UCSD-AML1 (cell line): ENCODE measurements around the gene MARK4.
"Not testable (repeated sequence)": the region's sequence is repeated elsewhere in the genome, so short reads cannot be mapped to it uniquely, and the experiment has no call there.

Experiments
- DNase-seq: peaks from one replicate; lab custom pipeline; 2025; ENCODE audit not compliant: unreplicated experiment; lab: John Stamatoyannopoulos, UW

MARK4 gene

DNA sequence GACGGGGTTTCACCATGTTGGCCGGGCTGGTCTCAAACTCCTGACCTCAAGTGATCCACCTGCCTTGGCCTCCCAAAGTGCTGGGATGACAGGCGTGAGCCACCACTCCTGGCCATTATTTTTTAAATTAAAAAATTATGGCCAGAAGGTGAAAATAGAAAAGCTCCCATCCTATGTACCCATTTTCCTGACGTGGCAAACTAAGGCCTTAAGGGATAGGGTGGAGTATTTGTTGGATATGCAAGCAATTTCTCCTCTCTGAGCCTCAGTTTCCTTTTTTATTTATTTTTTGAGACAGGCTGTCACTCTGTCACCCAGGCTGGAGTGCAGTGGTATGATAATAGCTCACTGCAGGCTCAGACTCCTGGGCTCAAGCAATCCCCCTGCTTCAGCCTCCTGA, 83.8 kb downstream of the MARK4 start:
- DNase-seq: not testable (repeated sequence)

DNA sequence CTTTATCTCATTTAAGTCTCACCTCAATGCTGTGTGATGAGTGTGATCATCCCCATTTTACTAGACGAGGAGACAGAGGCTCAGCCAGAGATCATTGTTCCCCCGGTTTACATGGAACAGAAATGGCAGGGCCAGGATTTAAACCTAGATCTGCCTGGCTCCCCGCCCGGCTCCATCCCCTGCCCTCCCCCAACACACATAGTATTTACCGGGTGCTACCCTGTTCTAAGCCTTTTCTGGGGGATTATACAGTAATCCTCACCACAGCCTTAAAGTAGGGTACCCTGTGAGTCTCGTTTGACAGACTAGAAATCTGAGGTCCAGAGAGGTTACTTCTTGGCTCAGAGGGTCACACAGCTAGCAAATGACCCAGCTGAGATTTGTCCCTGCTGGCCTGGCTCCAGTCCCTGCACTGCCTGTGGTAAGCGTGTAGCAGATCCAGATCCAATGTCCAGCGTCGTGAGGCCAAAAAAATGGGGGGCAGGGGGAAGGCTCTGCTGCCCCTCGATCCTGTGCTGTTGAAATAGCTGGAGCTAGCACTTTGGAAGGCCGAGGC, 85.7 kb downstream of the MARK4 start:
- no peak for DNase-seq

- DNase-seq: no peak
Observed at GRCh38 chr19:45339629-45340028, 88.6 kb downstream of the MARK4 start.

GRCh38 chr19:45340232-45340898, 89.3 kb downstream of the MARK4 start, which contains the start of gene KLC3:
Gene KLC3 (plus strand): TSS chr19:45340750. CDS start chr19:45345542, 4,792 bp downstream.
- DNase-seq: no peak

DNA sequence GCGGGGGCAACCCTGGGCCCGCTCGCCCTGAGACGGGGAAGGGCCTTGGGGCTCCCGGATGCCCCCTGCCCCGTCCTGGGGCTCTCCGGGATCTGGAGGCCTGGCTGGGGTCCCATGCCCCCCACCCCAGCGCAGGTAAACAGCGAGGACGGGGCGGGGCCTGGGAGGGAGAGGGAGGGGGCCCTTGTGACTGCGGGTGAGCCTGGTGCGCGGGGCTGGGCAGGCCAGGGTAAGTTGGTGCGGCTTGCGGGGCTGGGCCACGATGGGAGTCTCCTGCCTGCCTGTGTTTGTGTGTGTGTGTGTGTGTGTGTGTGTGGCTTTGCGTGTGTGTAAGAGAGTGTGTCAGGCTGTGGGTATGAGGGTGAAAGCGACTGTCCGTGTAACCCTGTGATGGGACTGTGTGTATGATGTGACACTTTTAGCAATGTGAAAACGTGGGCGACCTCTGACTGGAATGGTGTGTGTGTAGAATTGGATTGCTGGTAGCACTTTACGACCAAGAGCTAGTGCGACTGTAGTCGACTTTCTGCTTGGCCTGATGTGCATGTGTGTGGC, 89.9 kb downstream of the MARK4 start:
- no peak for DNase-seq

DNA sequence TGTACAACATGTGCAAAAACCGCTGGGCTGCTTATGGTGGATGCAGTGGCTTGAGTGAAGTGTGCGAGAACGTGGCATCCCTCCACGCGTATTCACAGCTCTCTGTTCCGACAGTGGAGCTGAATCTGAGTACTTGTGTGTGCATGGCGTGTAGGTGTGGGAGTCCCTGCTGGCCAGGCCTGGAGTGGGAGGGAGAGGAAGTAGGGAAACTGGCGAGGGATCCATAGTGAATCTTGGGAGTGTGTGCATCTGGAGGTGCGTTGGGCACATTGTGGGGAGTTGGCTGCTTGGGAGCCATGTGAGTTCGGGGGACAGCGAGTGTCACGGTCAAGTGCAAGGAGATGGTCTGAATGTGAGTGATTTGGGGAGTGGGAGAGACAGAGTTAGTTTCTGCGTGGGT, 91.8 kb downstream of the MARK4 start:
- no peak for DNase-seq

- DNase-seq: no peak
Observed at GRCh38 chr19:45344621-45345505, 93.8 kb downstream of the MARK4 start.

GRCh38 chr19:45345506-45345860, 94.4 kb downstream of the MARK4 start:
- DNase-seq: no peak

DNA sequence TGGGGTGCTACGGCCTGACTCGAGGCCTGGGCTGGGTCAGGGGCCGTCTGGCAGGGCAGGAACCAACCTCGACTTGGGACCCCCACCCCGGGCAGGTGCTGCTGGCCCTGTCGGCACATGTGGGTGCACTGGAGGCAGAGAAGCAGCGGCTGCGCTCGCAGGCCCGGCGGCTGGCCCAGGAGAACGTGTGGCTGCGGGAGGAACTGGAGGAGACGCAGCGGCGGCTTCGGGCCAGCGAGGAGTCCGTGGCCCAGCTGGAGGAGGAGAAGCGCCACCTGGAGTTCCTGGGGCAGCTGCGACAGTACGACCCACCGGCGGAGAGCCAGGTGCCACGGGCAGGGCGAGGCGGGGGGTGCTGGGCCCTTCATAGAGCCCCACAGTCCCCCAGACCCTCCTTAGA, 95.4 kb downstream of the MARK4 start:
- no peak for DNase-seq

DNA sequence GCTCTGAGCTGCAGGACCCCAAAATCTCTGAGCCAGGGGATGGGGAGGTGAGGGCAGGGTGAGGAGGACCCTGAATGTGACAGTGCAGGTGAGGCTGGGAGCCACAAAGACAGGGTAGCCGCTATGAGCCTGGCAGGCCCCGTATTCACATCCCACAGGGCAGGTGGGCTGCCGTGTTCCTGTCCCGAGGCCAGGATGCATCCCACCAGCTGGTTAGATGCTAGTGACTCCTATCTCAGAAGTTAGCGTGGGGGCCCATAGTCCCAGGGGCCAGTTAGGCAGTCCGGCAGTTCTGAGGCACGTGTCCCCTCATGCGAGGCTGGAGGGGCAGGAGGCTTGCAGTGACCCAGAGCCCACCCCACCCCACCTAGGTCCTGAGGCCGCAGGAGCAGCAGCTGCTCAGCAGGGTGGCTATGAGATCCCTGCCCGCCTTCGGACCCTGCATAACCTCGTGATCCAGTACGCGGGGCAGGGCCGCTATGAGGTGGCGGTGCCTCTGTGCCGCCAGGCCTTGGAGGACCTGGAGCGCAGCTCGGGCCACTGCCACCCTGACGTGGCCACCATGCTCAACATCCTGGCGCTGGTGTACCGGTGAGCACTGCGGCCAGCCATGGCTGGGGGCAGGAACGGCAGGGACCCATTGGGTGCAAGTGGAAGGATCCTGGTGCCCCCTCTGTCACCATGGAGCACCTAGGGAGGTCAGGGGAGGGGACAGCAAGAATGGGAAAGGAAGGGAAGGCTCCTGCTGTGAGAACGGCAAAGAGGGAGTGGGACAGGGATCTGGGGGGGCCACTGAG, 96.7 kb downstream of the MARK4 start:
- DNase-seq: no peak

DNA sequence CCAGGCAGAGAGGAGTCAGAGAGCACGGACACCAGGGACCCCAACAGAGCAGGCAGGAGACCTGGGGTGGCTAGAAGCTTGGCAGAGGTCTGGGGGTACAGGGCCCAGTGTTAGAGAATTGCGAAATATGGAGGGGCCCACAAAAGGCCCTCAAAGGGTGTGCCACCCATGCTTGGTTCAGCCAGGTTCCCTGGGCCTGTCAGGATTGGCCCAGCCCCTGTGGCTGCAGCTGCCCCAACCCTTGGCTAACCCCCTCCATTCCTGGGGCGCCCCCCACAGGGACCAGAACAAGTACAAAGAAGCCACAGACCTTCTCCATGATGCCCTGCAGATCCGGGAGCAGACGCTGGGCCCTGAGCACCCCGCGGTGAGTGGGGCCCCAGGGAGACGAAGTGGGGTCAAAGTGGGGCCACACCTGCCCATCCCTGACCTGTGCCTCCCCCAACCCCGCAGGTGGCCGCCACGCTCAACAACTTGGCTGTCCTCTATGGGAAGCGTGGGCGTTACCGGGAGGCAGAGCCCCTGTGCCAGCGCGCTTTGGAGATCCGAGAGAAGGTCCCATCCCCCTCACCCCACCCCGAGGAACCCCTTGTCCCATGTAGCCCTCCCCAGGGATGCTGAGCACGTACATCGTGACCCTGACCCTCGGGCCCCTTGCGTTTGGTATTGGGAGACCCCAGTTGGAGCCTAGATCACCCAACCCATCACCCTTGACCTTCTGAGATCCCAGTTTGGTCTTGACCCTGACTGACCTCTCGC, 97.5 kb downstream of the MARK4 start:
- no peak for DNase-seq

DNA sequence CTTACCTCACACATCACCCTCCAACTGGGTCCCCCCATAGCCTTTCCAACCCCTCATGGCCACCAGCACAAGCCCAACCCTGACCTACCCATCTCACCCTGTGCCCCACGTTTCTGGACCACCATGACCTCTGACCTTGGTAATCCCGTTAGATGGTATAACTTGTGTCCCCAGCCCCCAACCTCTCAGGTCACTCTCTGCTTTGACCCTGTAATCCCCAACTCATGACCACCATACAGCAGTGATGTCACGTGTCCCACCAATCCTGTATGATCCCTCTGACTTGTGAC, 98.0 kb downstream of the MARK4 start:
- DNase-seq: no peak

GRCh38 chr19:45349430-45349941, 98.4 kb downstream of the MARK4 start:
- no peak for DNase-seq

DNA sequence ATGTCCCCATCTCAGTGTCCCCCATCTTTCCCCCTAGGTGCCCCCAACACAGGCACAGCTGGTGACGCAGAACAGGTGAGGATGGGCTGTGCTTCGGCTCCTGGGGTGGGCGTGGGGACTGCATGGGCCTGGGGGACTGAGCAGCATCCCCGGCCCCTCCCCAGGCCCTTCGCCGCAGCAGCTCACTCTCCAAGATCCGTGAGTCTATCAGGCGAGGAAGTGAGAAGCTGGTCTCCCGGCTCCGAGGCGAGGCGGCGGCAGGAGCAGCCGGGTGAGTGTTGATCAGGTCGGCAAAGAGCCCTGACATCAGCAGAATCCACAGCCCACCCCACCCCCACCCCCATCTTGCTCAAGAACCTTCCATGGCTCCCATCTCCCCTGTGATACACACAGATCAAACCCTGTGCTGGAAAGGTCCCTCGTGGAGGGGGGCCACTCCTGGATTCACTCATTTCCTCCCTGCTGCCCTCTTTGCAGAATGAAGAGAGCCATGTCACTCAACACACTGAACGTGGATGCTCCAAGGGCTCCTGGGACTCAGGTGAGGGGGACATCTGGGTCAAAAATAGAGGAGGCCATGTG, 99.5 kb downstream of the MARK4 start:
- no peak for DNase-seq

- no peak for DNase-seq
Observed at GRCh38 chr19:45351401-45351952, 100.4 kb downstream of the MARK4 start.

DNA sequence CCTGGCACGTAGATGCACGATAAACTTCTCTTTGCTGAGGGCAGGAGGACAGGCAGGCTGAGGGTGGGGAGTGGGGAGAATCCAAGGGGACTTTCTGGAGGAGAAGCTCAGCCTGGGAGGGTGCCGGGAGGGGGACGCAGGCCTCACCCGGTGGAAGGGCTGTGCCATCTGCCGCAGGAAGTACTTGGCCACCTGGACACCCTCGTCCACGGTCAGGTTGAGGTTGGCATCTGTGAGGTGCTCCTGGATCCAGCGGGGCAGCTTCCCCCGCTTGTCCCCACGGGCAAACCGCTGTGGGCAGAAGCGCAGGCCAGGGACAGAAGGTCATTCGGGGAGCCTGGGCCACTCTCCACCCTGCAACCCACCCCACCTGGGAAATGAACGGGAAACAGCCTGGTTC, 101.0 kb downstream of the MARK4 start:
- no peak for DNase-seq

DNA sequence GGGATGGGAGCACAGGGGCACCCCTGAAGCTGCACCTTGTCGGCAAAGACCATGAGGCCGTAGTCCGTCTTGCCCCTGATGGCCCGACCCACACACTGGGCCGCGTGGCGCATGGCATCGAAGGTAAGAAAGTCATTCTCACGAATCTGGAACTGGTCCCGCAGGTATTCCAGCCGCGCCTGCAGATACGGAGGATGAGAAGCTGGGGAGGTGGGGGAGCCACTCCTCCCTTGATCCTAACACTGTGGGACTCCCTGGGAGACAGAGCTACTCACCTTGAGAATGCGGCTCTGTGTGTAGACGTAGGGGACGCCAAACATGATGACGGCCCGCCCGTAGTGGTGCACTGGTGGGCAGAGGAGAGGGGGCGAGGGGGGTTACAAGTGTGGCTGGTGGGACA, 101.4 kb downstream of the MARK4 start:
- DNase-seq: no peak

DNA sequence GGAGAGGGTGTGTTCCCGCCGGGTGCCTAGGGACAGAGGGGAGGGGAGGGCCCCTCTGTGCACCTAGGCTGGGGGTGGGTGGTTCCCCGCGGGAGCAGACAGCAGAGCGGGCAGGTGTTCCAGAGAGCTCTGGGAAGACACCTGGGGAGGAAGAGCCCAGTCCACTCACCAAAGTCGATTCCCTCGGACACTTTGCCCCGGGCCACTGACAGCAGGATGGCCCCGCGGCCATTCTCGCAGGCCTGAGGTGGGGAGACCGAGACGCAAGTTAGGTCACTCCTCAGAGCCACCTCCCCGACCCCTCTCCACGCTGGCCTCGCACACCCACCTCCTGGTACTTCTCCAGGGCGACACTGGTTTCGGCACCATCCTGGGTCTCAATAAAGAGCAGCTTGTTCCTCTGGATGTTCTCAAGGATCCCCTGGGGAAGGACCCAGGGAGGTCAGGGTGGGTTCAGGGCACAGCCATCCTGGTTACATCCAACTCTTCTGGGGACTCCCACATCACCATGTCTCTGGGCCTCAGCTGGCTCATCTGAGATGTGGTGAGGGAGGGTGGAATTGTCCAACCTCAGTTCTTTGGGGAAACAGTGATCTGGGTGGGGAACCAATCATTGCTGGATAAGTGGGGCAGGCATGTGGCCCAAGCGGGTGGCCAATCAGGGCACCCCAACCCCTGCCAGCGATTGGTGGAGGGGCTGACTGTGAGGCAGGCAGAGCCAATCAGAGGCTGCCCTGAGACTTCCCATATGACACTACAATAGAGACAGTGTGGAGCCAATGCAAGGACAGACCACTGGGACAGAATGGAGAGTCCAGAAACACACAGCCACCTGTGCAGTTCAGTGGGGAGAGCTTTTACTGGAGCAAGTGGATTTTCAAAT, 102.1 kb downstream of the MARK4 start:
- DNase-seq: no peak
